IMR-90 (cell line): Measurements from ENCODE around the gene RNASEH2B. TPM values are rescaled to one million over a fixed set of nuclear protein-coding genes. Genes with fewer than 3 reads are reported as not detected.

Experiments used
- ATAC-seq: fragments of 200-7000 bp; cut with Tn5 transposase; 2 replicates; pipeline ENCODE4 v1.9.1; 2020; ENCODE audit warnings: low read depth, mild to moderate bottlenecking, moderate library complexity
- BruUV-seq: library from RNA; stranded (reverse); fragments of 400-500 nt; replicated peaks from 2 replicates; lab custom pipeline; 2021; lab: Mats Ljungman, UMichigan
- CTCF ChIA-PET: fragments of 300-600 bp; formaldehyde crosslinking; extraction: SDS; loops from one replicate; lab custom pipeline; 2021; ENCODE audit warnings: antibody characterized with exemption; lab: Yijun Ruan, JAX
- POLR2A ChIA-PET: fragments of 300-600 bp; sonication (Branson Sonifier 250); formaldehyde crosslinking; loops from one replicate; lab custom pipeline; 2022; ENCODE audit warnings: antibody characterized with exemption; ENCODE audit not compliant: unreplicated experiment; lab: Charles Lee
- DNase-seq: peaks from one replicate; pipeline ENCODE4 v3.0.0; 2013
- H2AFZ ChIP-seq: replicated peaks from 2 replicates; pipeline ENCODE3; 2013; ENCODE audit warnings: low read length, mild to moderate bottlenecking; ENCODE audit not compliant: poor library complexity
- H2AK5ac ChIP-seq: 2 replicates; pipeline ENCODE4 v1.6.1; 2013; ENCODE audit warnings: low read depth, low read length, inconsistent platforms
- H2AK9ac ChIP-seq: replicated peaks from 2 replicates; pipeline ENCODE3; 2013; ENCODE audit warnings: mild to moderate bottlenecking, low read depth, low read length, moderate library complexity; ENCODE audit not compliant: poor library complexity
- H2BK120ac ChIP-seq: 2 replicates; pipeline ENCODE4 v1.6.1; 2013; ENCODE audit warnings: low read depth, low read length, inconsistent platforms
- H2BK15ac ChIP-seq: 3 replicates; pipeline ENCODE4 v1.6.1; 2013; ENCODE audit warnings: low read depth, low read length, inconsistent platforms
- H2BK20ac ChIP-seq: 2 replicates; pipeline ENCODE4 v1.6.1; 2013; ENCODE audit warnings: low read depth, mild to moderate bottlenecking, inconsistent platforms, low read length, moderate library complexity
- H2BK5ac ChIP-seq: 2 replicates; pipeline ENCODE4 v1.6.1; 2013; ENCODE audit warnings: mild to moderate bottlenecking, low read depth, low read length, inconsistent platforms; ENCODE audit not compliant: poor library complexity, severe bottlenecking
- H3K14ac ChIP-seq: replicated peaks from 2 replicates; pipeline ENCODE4 v1.6.1; 2013; ENCODE audit warnings: low read depth, low read length, inconsistent platforms
- H3K18ac ChIP-seq: 2 replicates; pipeline ENCODE4 v1.6.1; 2013; ENCODE audit warnings: low read depth, low read length, control low read depth
- H3K23ac ChIP-seq: 2 replicates; pipeline ENCODE4 v1.6.1; 2013; ENCODE audit warnings: low read depth, low read length, inconsistent platforms
- H3K27ac ChIP-seq: 2 replicates; pipeline ENCODE4 v1.5.1; 2013; ENCODE audit warnings: mild to moderate bottlenecking, control low read depth, low read length; ENCODE audit not compliant: insufficient read depth
- H3K27me3 ChIP-seq: 2 replicates; pipeline ENCODE4 v1.6.1; 2013; ENCODE audit warnings: low read length; ENCODE audit not compliant: control insufficient read depth, insufficient read depth
- H3K36me3 ChIP-seq: 2 replicates; pipeline ENCODE4 v1.6.1; 2013; ENCODE audit warnings: low read length, mixed read lengths; ENCODE audit not compliant: control insufficient read depth, insufficient read depth
- H3K4ac ChIP-seq: 2 replicates; pipeline ENCODE4 v1.6.1; 2013; ENCODE audit warnings: low read depth, low read length, inconsistent platforms
- H3K4me1 ChIP-seq: 2 replicates; pipeline ENCODE4 v1.6.1; 2013; ENCODE audit warnings: low read length, mixed read lengths; ENCODE audit not compliant: control insufficient read depth, insufficient read depth
- H3K4me2 ChIP-seq: 2 replicates; pipeline ENCODE4 v1.6.1; 2013; ENCODE audit warnings: low read depth, mild to moderate bottlenecking, control low read depth, low read length, moderate library complexity
- H3K4me3 ChIP-seq: 2 replicates; pipeline ENCODE4 v1.5.1; 2013; ENCODE audit warnings: low read depth, mild to moderate bottlenecking, control low read depth, low read length, moderate library complexity; ENCODE audit not compliant: insufficient read depth
- H3K56ac ChIP-seq: 2 replicates; pipeline ENCODE4 v1.6.1; 2013; ENCODE audit warnings: low read length, inconsistent platforms; ENCODE audit not compliant: insufficient read depth; ENCODE audit errors: extremely low read depth
- H3K79me1 ChIP-seq, 2 experiments: 2 replicates each; pipeline ENCODE4 v1.6.1; 2013; ENCODE audit warnings: low read length in 2 of 2, inconsistent platforms in 1 of 2, low read depth in 1 of 2
- H3K9ac ChIP-seq: 2 replicates; pipeline ENCODE4 v1.6.1; 2013; ENCODE audit warnings: low read depth, low read length, control low read depth
- H3K9me1 ChIP-seq: 2 replicates; pipeline ENCODE4 v1.6.1; 2013; ENCODE audit warnings: low read length, inconsistent platforms; ENCODE audit not compliant: insufficient read depth
- H3K9me3 ChIP-seq: 2 replicates; pipeline ENCODE4 v1.6.1; 2013; ENCODE audit warnings: low read length; ENCODE audit not compliant: control insufficient read depth, insufficient read depth
- H4K20me1 ChIP-seq: 2 replicates; pipeline ENCODE4 v1.6.1; 2013; ENCODE audit warnings: low read length, inconsistent platforms; ENCODE audit not compliant: insufficient read depth
- H4K5ac ChIP-seq: 2 replicates; pipeline ENCODE4 v1.6.1; 2013; ENCODE audit warnings: mild to moderate bottlenecking, low read depth, low read length, control low read depth
- H4K8ac ChIP-seq, 2 experiments: 2 replicates each; pipeline ENCODE4 v1.6.1; 2013; ENCODE audit warnings: low read depth in 2 of 2, low read length in 2 of 2, control low read depth in 1 of 2, inconsistent platforms in 1 of 2
- H4K91ac ChIP-seq: 2 replicates; pipeline ENCODE4 v1.6.1; 2013; ENCODE audit warnings: low read depth, low read length, inconsistent platforms; ENCODE audit not compliant: insufficient read depth
- MAFK ChIP-seq: IDR thresholded peaks from 2 replicates; pipeline ENCODE4 v1.6.1; 2012; ENCODE audit warnings: low read depth, low read length, improper control_type of control experiment
- NFE2L2 ChIP-seq: fragments of 150-350 bp; IDR thresholded peaks from 2 replicates; pipeline ENCODE4 v1.6.1; 2016; ENCODE audit warnings: low read depth, mild to moderate bottlenecking, low read length
- RCOR1 ChIP-seq: IDR thresholded peaks from 2 replicates; pipeline ENCODE4 v1.6.1; 2012; ENCODE audit warnings: mild to moderate bottlenecking, low read length, improper control_type of control experiment; ENCODE audit not compliant: insufficient replicate concordance
- WGBS, 2 experiments: methylation state at CpG; one replicate each; pipeline versions ENCODE4 v1.1.5 to v1.1.7; 2013; ENCODE audit warnings: missing lambda C conversion rate in 2 of 2; ENCODE audit not compliant: insufficient read length in 1 of 2; ENCODE audit errors: extremely low coverage in 2 of 2; 5-methylcytosine and 5-hydroxymethylcytosine counted together
- dilution Hi-C: fragments of 300-500 bp; cut with HindIII; formaldehyde crosslinking; loops from one replicate; pipeline ENCODE4 v1.14.3; 2018; ENCODE audit warnings: low sequenced_read_pairs; ENCODE audit not compliant: unreplicated experiment
- in situ Hi-C: fragments of 300-500 bp; cut with MboI; formaldehyde crosslinking; loops from 3 replicates; pipeline ENCODE4 v1.14.3; 2019; ENCODE audit warnings: low sequenced_read_pairs, inconsistent platforms, mixed read lengths
- intact Hi-C: fragments of 100-400 bp; cut with micrococcal nuclease; formaldehyde crosslinking; loops from 2 replicates; pipeline ENCODE4 v1.10.0; 2022
- polyA plus RNA-seq, 3 experiments: library from polyadenylated mRNA; depleted of rRNA; stranded (reverse); fragments of >200 nt; gene quantifications; 2 replicates each; pipeline ENCODE4 v1.2.3, GENCODE V29; 2012; ENCODE audit warnings: low replicate concordance in 1 of 3
- total RNA-seq: library from RNA; depleted of rRNA; stranded (reverse); fragments of >200 nt; gene quantifications from 2 replicates; pipeline ENCODE4 v1.2.3, GENCODE V29; 2012

The RNASEH2B gene
- total and polyA plus RNA-seq, 2 of the 4 experiments (the other 2 are of a cell fraction) = 11.2 to 14.2 TPM

DNA sequence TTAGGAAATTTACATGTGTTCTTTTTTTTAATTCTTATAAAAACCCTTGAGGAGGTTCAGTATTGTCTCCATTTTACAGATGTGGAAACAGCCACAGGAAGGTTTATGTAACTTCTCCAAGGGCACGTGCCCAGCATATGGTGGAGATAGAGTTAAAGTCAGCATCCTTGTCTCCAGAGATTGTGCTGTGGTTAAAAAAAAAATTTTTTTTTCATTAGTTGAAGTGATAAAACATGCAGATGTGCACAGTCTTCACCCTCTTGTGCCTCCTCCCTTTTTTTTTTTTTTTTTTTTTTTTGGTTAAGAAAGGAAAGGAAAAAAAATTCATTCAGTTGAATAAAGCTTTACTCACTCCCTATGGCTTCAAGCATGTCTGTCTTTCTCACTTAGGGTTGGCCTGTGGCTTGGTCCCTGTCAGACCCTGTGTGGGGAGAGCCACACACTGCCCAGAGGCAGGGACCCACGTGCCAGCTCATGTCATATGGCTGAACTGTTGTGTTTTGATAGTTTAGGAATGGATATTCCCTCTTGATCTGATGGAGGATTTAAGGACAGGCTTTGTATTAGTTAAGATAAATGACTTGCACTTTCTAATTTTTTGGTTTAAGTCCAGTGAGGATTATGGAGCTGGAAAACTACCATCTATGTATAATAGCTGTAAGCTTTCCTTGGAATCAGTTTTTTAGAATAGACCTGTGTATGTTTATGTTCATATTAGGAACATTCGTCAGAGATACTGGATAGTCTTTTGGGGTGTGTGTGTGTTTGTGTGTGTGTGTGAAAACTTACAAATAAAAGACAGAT lies 19.3 kb downstream of the RNASEH2B start:
- H4K5ac ChIP-seq = no peak overlapping the region
- no peak overlapping the region for H3K23ac ChIP-seq
- no peaks in the 10 kb centered on the region for H3K4me1 ChIP-seq
- H4K20me1 ChIP-seq = no peaks in the 10 kb centered on the region
- H3K27me3 ChIP-seq = no peaks in the 10 kb centered on the region
- ChIA-PET CTCF (no interaction called here), POLR2A (no interaction called here)
- H2BK5ac ChIP-seq = no peak overlapping the region
- no peak overlapping the region for H3K4me2 ChIP-seq
- no peak overlapping the region for H4K91ac ChIP-seq
- H3K36me3 ChIP-seq = peaks cover 5% of the 10 kb centered on the region
- no peak overlapping the region for H3K18ac ChIP-seq
- H3K4me3 ChIP-seq = no peak overlapping the region
- no peak overlapping the region for H3K9ac ChIP-seq
- no peak overlapping the region for H2AK9ac ChIP-seq
- no peak overlapping the region for H2BK15ac ChIP-seq
- H3K9me1 ChIP-seq = no peaks in the 10 kb centered on the region
- H4K8ac ChIP-seq = no peak overlapping the region
- peaks cover 3% of the 10 kb centered on the region for H3K9me3 ChIP-seq
- dilution Hi-C loops (no loop called here), intact Hi-C loops (no loop called here), in situ Hi-C loops (no loop called here)
- H3K4ac ChIP-seq = no peak overlapping the region
- no peak overlapping the region for H2BK120ac ChIP-seq
- no peak overlapping the region for H2AK5ac ChIP-seq
- BruUV-seq = no TSS peak
- no peak overlapping the region for H2BK20ac ChIP-seq
- DNase-seq (no peak), ATAC-seq (no peak)
- H2AFZ ChIP-seq = no peak overlapping the region
- no peak overlapping the region for H3K14ac ChIP-seq
- no CpG with 5 or more reads among the region's 3 CpGs for WGBS, 2 experiments
- H3K79me1 ChIP-seq = peaks cover 0 to 6% of the 10 kb centered on the region in 2 experiments; a peak in 1 of 4 replicates
- no peak overlapping the region for H3K27ac ChIP-seq
- TF ChIP-seq RCOR1 (no peak), MAFK (no peak), NFE2L2 (no peak)
- no peak overlapping the region for H3K56ac ChIP-seq
